Measurements from ENCODE around the gene GDF15.

The GDF15 gene

GRCh38 chr19:18419699-18420460 is 33.9 kb downstream of the GDF15 start:
- DNase-seq = no peak

- no peak for DNase-seq
Measured at GRCh38 chr19:18420930-18421329, 35.0 kb downstream of the GDF15 start.

- DNase-seq = no peak
Measured at GRCh38 chr19:18421371-18421959, 35.5 kb downstream of the GDF15 start.

- DNase-seq = no peak
Measured at GRCh38 chr19:18422530-18423191, 36.7 kb downstream of the GDF15 start.

- DNase-seq = no peak
Measured at GRCh38 chr19:18423258-18424020, 37.5 kb downstream of the GDF15 start.

- no peak for DNase-seq
Measured at GRCh38 chr19:18424122-18424889, 38.3 kb downstream of the GDF15 start.

- no peak for DNase-seq
Measured at GRCh38 chr19:18424890-18425514, 39.0 kb downstream of the GDF15 start.

- DNase-seq = no peak
Measured at GRCh38 chr19:18425515-18426415, 39.8 kb downstream of the GDF15 start.

- no peak for DNase-seq
Measured at GRCh38 chr19:18426416-18426767, 40.4 kb downstream of the GDF15 start.

- no peak for DNase-seq
Measured at GRCh38 chr19:18427080-18427742, 41.3 kb downstream of the GDF15 start.

- no peak for DNase-seq
Measured at GRCh38 chr19:18427743-18428113, 41.8 kb downstream of the GDF15 start.

- no peak for DNase-seq
Measured at GRCh38 chr19:18428173-18428786, 42.3 kb downstream of the GDF15 start.

- DNase-seq = peak; percentile 40 to 75 (median 61)
Measured at GRCh38 chr19:18428787-18429674, 43.1 kb downstream of the GDF15 start.

- no peak for DNase-seq
Measured at GRCh38 chr19:18429717-18430416, 43.9 kb downstream of the GDF15 start.

- no peak for DNase-seq
Measured at GRCh38 chr19:18430417-18431144, 44.6 kb downstream of the GDF15 start.

- DNase-seq = no peak
Measured at GRCh38 chr19:18431351-18432197, 45.6 kb downstream of the GDF15 start.
